ACC112 (cell line): ENCODE results near the gene SLC34A2.
"Not testable (repeated sequence)": the region's sequence is repeated elsewhere in the genome, so short reads cannot be mapped to it uniquely, and the experiment has no call there.

Experiments
- H2AFZ ChIP-seq: fragments of 200-600 bp; sonication (generic); one replicate; pipeline ENCODE4 v1.6.0; 2017; ENCODE audit warnings: antibody characterized with exemption, low read length; ENCODE audit not compliant: unreplicated experiment
- H3K27ac ChIP-seq: fragments of 200-600 bp; sonication (generic); 2 replicates; pipeline ENCODE4 v1.5.1; 2014; ENCODE audit warnings: low read depth, mild to moderate bottlenecking, antibody characterized with exemption, low read length, moderate library complexity
- H3K27me3 ChIP-seq: fragments of 200-600 bp; sonication (generic); 2 replicates; pipeline ENCODE4 v1.6.1; 2014; ENCODE audit warnings: mild to moderate bottlenecking, antibody characterized with exemption, low read length, moderate library complexity, mixed read lengths; ENCODE audit not compliant: insufficient read depth
- H3K36me3 ChIP-seq: fragments of 200-600 bp; sonication (generic); 2 replicates; pipeline ENCODE4 v1.6.1; 2016; ENCODE audit warnings: mild to moderate bottlenecking, antibody characterized with exemption, low read length, moderate library complexity, mixed read lengths; ENCODE audit not compliant: insufficient read depth
- H3K4me1 ChIP-seq: fragments of 200-600 bp; sonication (generic); one replicate; pipeline ENCODE4 v1.6.1; 2016; ENCODE audit warnings: low read length, mixed read lengths; ENCODE audit not compliant: insufficient read depth, unreplicated experiment, control insufficient read depth
- H3K4me3 ChIP-seq: fragments of 200-600 bp; sonication (generic); 2 replicates; pipeline ENCODE4 v1.5.1; 2014; ENCODE audit warnings: mild to moderate bottlenecking, low read depth, low read length
- H3K79me2 ChIP-seq: fragments of 200-600 bp; sonication (generic); one replicate; pipeline ENCODE4 v1.6.0; 2016; ENCODE audit warnings: low read length; ENCODE audit not compliant: control insufficient read depth, unreplicated experiment, insufficient read depth

Gene SLC34A2

DNA sequence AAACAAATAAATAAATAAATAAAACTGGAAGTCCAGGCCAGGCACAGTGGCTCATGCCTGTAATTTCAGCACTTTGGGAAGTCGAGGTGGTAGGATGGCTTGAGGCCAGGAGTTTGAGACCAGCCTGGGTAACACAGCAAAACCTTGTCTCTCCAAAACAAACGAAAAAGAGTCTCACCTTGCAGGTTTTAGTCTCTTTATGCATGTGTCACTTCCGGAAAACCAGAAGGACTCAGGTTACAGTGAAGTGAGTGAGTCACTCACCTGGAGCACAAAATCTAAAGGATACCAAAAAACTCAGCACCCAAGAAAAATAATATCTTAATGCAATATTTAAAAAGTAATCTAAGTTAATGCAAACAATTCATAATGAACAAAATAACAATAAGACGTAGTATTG lies 20.1 kb upstream of the SLC34A2 start:
- no peak overlapping the region for H3K27ac ChIP-seq
- H3K27me3 ChIP-seq = no peaks in the 10 kb centered on the region
- no peaks in the 10 kb centered on the region for H3K79me2 ChIP-seq
- no peak overlapping the region for H2AFZ ChIP-seq
- no peaks in the 10 kb centered on the region for H3K4me1 ChIP-seq
- no peak overlapping the region for H3K4me3 ChIP-seq
- no peaks in the 10 kb centered on the region for H3K36me3 ChIP-seq

- Histone ChIP-seq H3K36me3 (no peaks in the 10 kb centered on the region), H3K79me2 (no peaks in the 10 kb centered on the region), H3K4me1 (no peaks in the 10 kb centered on the region), H3K4me3 (no peak overlapping the region), H3K27me3 (no peaks in the 10 kb centered on the region), H3K27ac (no peak overlapping the region), H2AFZ (no peak overlapping the region)
Measured at GRCh38 chr4:25637581-25638220, 17.9 kb upstream of the SLC34A2 start.

DNA sequence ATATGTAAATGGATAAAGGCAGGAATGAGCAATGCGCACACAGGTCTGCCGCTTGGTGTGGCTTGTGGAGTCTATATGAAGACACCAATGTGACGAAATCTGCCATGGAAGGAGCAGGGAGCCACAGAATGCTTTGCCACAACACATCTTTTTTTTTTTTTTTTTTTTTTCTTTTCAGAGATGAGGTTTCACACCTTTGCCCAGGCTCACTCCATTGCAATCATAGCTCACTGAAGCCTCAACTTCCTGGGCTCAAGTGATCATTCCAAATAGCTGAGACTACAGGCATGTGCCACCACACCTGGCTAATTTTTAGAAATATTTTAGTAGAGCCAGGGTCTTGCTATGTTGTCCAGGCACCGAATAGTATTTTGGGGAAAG lies 17.4 kb upstream of the SLC34A2 start:
- no peak overlapping the region for H3K27ac ChIP-seq
- no peaks in the 10 kb centered on the region for H3K79me2 ChIP-seq
- no peak overlapping the region for H3K4me3 ChIP-seq
- H3K4me1 ChIP-seq = no peaks in the 10 kb centered on the region
- H3K36me3 ChIP-seq = no peaks in the 10 kb centered on the region
- no peak overlapping the region for H2AFZ ChIP-seq
- H3K27me3 ChIP-seq = no peaks in the 10 kb centered on the region

GRCh38 chr4:25638806-25639205 lies 16.8 kb upstream of the SLC34A2 start:
- no peak overlapping the region for H3K4me3 ChIP-seq
- H2AFZ ChIP-seq = no peak overlapping the region
- H3K27ac ChIP-seq = no peak overlapping the region
- no peaks in the 10 kb centered on the region for H3K36me3 ChIP-seq
- no peaks in the 10 kb centered on the region for H3K4me1 ChIP-seq
- H3K79me2 ChIP-seq = no peaks in the 10 kb centered on the region
- no peaks in the 10 kb centered on the region for H3K27me3 ChIP-seq

GRCh38 chr4:25650311-25650710 lies 5.3 kb upstream of the SLC34A2 start:
- Histone ChIP-seq H2AFZ (no peak overlapping the region), H3K27ac (no peak overlapping the region), H3K4me1 (peaks cover 21% of the 10 kb centered on the region), H3K4me3 (no peak overlapping the region), H3K36me3 (no peaks in the 10 kb centered on the region), H3K79me2 (no peaks in the 10 kb centered on the region), H3K27me3 (peaks cover 16% of the 10 kb centered on the region)

- Histone ChIP-seq H3K4me3 (no peak overlapping the region), H2AFZ (no peak overlapping the region), H3K79me2 (no peaks in the 10 kb centered on the region), H3K36me3 (no peaks in the 10 kb centered on the region), H3K27me3 (peaks cover 30% of the 10 kb centered on the region), H3K27ac (no peak overlapping the region), H3K4me1 (peaks cover 21% of the 10 kb centered on the region)
Measured at GRCh38 chr4:25651682-25652081, 4.0 kb upstream of the SLC34A2 start.

- Histone ChIP-seq H3K79me2 (no peaks in the 10 kb centered on the region), H2AFZ (no peak overlapping the region), H3K4me3 (peak overlapping the region; percentile 38; the same call in 1 of the 2 replicates), H3K27ac (no peak overlapping the region), H3K27me3 (peaks cover 53% of the 10 kb centered on the region), H3K4me1 (peaks cover 21% of the 10 kb centered on the region), H3K36me3 (no peaks in the 10 kb centered on the region)
Measured at GRCh38 chr4:25654031-25654970, 1.4 kb upstream of the SLC34A2 start.

GRCh38 chr4:25656031-25656430 lies 380 bp downstream of the SLC34A2 start:
- Histone ChIP-seq H3K4me3 (0 out of 2 replicates have a peak overlapping the region, but pooled peaks have one; percentile 38), H2AFZ (no peak overlapping the region), H3K36me3 (no peaks in the 10 kb centered on the region)

DNA sequence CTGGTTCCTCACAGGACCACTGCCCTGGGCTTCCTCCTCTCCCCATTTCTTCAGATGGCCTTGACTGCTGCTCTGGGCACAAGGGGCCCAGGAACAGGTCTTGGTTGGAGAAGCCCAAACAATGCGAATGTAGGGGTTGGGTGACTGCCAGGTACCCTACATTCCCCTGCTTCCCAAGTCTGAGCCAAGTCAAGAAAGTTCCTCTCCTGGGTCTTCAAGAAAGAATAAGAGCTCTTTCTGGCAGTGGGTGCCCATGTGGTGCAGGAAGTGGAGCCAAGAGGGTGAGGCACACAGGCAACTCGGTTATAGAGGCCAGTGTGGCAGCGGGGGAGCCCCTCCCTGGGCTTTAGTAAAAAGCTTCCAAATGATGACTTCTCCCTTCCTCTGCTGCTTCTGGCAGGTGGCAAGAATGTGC lies 2.7 kb downstream of the SLC34A2 start:
- H3K27ac ChIP-seq = no peak overlapping the region
- H3K27me3 ChIP-seq = peaks cover 71% of the 10 kb centered on the region
- H3K36me3 ChIP-seq = no peaks in the 10 kb centered on the region
- H3K4me3 ChIP-seq = no peak overlapping the region
- no peaks in the 10 kb centered on the region for H3K79me2 ChIP-seq
- H2AFZ ChIP-seq = no peak overlapping the region
- peaks cover 10% of the 10 kb centered on the region for H3K4me1 ChIP-seq

More at GRCh38 chr4:25656031-25656430, 380 bp downstream of the SLC34A2 start:
- Histone ChIP-seq H3K4me1 (peaks cover 21% of the 10 kb centered on the region), H3K79me2 (no peaks in the 10 kb centered on the region), H3K27ac (no peak overlapping the region), H3K27me3 (peaks cover 63% of the 10 kb centered on the region)

- Histone ChIP-seq H3K79me2 (no peaks in the 10 kb centered on the region), H3K27ac (no peak overlapping the region), H3K4me1 (peaks cover 10% of the 10 kb centered on the region), H3K4me3 (no peak overlapping the region), H3K27me3 (peaks cover 74% of the 10 kb centered on the region), H2AFZ (no peak overlapping the region), H3K36me3 (no peaks in the 10 kb centered on the region)
Measured at GRCh38 chr4:25658777-25659176, 3.1 kb downstream of the SLC34A2 start.

- H2AFZ ChIP-seq, H3K4me1 ChIP-seq, H3K27ac ChIP-seq, H3K79me2 ChIP-seq, H3K36me3 ChIP-seq, H3K4me3 ChIP-seq: not testable (repeated sequence)
- peaks cover 71% of the 10 kb centered on the region for H3K27me3 ChIP-seq
Measured at GRCh38 chr4:25661441-25661840, 5.8 kb downstream of the SLC34A2 start.
